H9 (cell line): ENCODE data around the gene AKIRIN1. TPM values are rescaled to one million over a fixed set of nuclear protein-coding genes. Genes with fewer than 3 reads are reported as not detected.

Experiments
- DNase-seq: peaks from one replicate; pipeline ENCODE4 v3.0.0-alpha.2; 2017
- H2AFZ ChIP-seq: one replicate; pipeline ENCODE4 v1.6.1; 2013; ENCODE audit warnings: mild to moderate bottlenecking, low read length, control low read depth, moderate library complexity
- H2AK5ac ChIP-seq: 2 replicates; pipeline ENCODE4 v1.6.1; 2013; ENCODE audit warnings: low read length, control low read depth, mixed read lengths; ENCODE audit not compliant: insufficient read length
- H2BK120ac ChIP-seq: one replicate; pipeline ENCODE4 v1.6.1; 2013; ENCODE audit warnings: low read depth, mild to moderate bottlenecking, low read length, control low read depth, inconsistent platforms; ENCODE audit not compliant: poor library complexity, severe bottlenecking
- H2BK12ac ChIP-seq: 2 replicates; pipeline ENCODE4 v1.6.1; 2013; ENCODE audit warnings: low read length, control low read depth, mixed read lengths, low read depth; ENCODE audit not compliant: insufficient read length
- H2BK15ac ChIP-seq: 2 replicates; pipeline ENCODE4 v1.6.1; 2013; ENCODE audit warnings: low read depth, low read length, control low read depth
- H2BK20ac ChIP-seq: one replicate; pipeline ENCODE4 v1.6.1; 2013; ENCODE audit warnings: low read depth, mild to moderate bottlenecking, low read length, control low read depth, inconsistent platforms; ENCODE audit not compliant: poor library complexity, severe bottlenecking
- H2BK5ac ChIP-seq: 2 replicates; pipeline ENCODE4 v1.6.1; 2013; ENCODE audit warnings: low read length, control low read depth, mixed read lengths; ENCODE audit not compliant: insufficient read length
- H3K14ac ChIP-seq: 2 replicates; pipeline ENCODE4 v1.6.1; 2013; ENCODE audit warnings: low read length, control low read depth; ENCODE audit not compliant: insufficient read depth
- H3K18ac ChIP-seq: 2 replicates; pipeline ENCODE4 v1.6.1; 2013; ENCODE audit warnings: low read depth, mild to moderate bottlenecking, mixed read lengths, low read length, control low read depth; ENCODE audit not compliant: insufficient read length
- H3K23ac ChIP-seq: 2 replicates; pipeline ENCODE4 v1.6.1; 2013; ENCODE audit warnings: low read length, control low read depth, mixed read lengths, low read depth; ENCODE audit not compliant: insufficient read length
- H3K23me2 ChIP-seq: 2 replicates; pipeline ENCODE4 v1.6.1; 2013; ENCODE audit warnings: low read depth, mild to moderate bottlenecking, mixed read lengths, low read length, control low read depth; ENCODE audit not compliant: insufficient read length, poor library complexity, severe bottlenecking
- H3K27ac ChIP-seq: 2 replicates; pipeline ENCODE4 v1.5.1; 2013; ENCODE audit warnings: low read length, control low read depth, mixed read lengths, low read depth; ENCODE audit not compliant: insufficient read length
- H3K27me3 ChIP-seq: 2 replicates; pipeline ENCODE4 v1.6.1; 2013; ENCODE audit warnings: low read length, control low read depth, inconsistent platforms; ENCODE audit not compliant: insufficient read depth
- H3K4ac ChIP-seq: 2 replicates; pipeline ENCODE4 v1.6.1; 2013; ENCODE audit warnings: low read depth, mild to moderate bottlenecking, control low read depth, inconsistent platforms, low read length, moderate library complexity
- H3K4me1 ChIP-seq: 2 replicates; pipeline ENCODE4 v1.6.1; 2013; ENCODE audit warnings: low read length, control low read depth, inconsistent platforms; ENCODE audit not compliant: insufficient read depth
- H3K4me2 ChIP-seq: 2 replicates; pipeline ENCODE4 v1.6.1; 2013; ENCODE audit warnings: low read length, control low read depth, mixed read lengths; ENCODE audit not compliant: insufficient read length, insufficient read depth
- H3K56ac ChIP-seq: 2 replicates; pipeline ENCODE4 v1.6.1; 2013; ENCODE audit warnings: low read depth, mild to moderate bottlenecking, mixed read lengths, low read length, control low read depth; ENCODE audit not compliant: insufficient read length
- H3K79me1 ChIP-seq: 2 replicates; pipeline ENCODE4 v1.6.1; 2013; ENCODE audit warnings: low read depth, mild to moderate bottlenecking, moderate library complexity, low read length, control low read depth, inconsistent platforms; ENCODE audit not compliant: insufficient read depth, poor library complexity, severe bottlenecking
- H3K79me2 ChIP-seq: 2 replicates; pipeline ENCODE4 v1.6.1; 2013; ENCODE audit warnings: low read length, control low read depth, inconsistent platforms; ENCODE audit not compliant: insufficient read depth
- H3K9ac ChIP-seq: 2 replicates; pipeline ENCODE4 v1.6.1; 2013; ENCODE audit warnings: low read length, control low read depth, mixed read lengths; ENCODE audit not compliant: insufficient read length; ENCODE audit errors: extremely low read depth
- H3K9me3 ChIP-seq: one replicate; pipeline ENCODE4 v1.6.1; 2013; ENCODE audit warnings: low read depth, low read length, inconsistent platforms; ENCODE audit not compliant: control insufficient read depth
- H3T11ph ChIP-seq: one replicate; pipeline ENCODE4 v1.6.1; 2013; ENCODE audit warnings: mild to moderate bottlenecking, low read length, control low read depth, inconsistent platforms
- H4K20me1 ChIP-seq: one replicate; pipeline ENCODE4 v1.6.1; 2013; ENCODE audit not compliant: control insufficient read depth, insufficient read length, insufficient read depth
- H4K5ac ChIP-seq: 2 replicates; pipeline ENCODE4 v1.6.1; 2013; ENCODE audit warnings: low read depth, mild to moderate bottlenecking, mixed read lengths, low read length, control low read depth; ENCODE audit not compliant: insufficient read length
- H4K8ac ChIP-seq: replicated peaks from 2 replicates; pipeline ENCODE4 v1.6.1; 2013; ENCODE audit warnings: low read length, control low read depth, mixed read lengths, low read depth; ENCODE audit not compliant: insufficient read length
- H4K91ac ChIP-seq: 2 replicates; pipeline ENCODE4 v1.6.1; 2013; ENCODE audit warnings: low read depth, mild to moderate bottlenecking, moderate library complexity, mixed read lengths, low read length, control low read depth; ENCODE audit not compliant: insufficient read length
- H3K27ac Mint-ChIP-seq, 3 experiments: 2 replicates in 2 of 3; 3 replicates in 1 of 3; pipeline ENCODE4 v1.8.0; 2020 to 2021; ENCODE audit warnings: mixed read lengths in 3 of 3, mild to moderate bottlenecking in 1 of 3, moderate library complexity in 1 of 3
- H3K27me3 Mint-ChIP-seq: 2 replicates; pipeline ENCODE4 v1.8.0; 2021; ENCODE audit warnings: low read depth, mild to moderate bottlenecking, moderate library complexity, mixed read lengths
- H3K36me3 Mint-ChIP-seq, 3 experiments: 2 replicates in 2 of 3; 3 replicates in 1 of 3; pipeline ENCODE4 v1.8.0; 2020 to 2021; ENCODE audit warnings: low read depth in 3 of 3, mixed read lengths in 3 of 3; ENCODE audit not compliant: insufficient read depth in 1 of 3
- H3K4me1 Mint-ChIP-seq, 2 experiments: 2 replicates each; pipeline ENCODE4 v1.8.0; 2020; ENCODE audit warnings: mixed read lengths in 2 of 2
- H3K4me3 Mint-ChIP-seq, 2 experiments: 2 replicates in 1 of 2; 3 replicates in 1 of 2; pipeline ENCODE4 v1.8.0; 2020 to 2021; ENCODE audit warnings: mild to moderate bottlenecking in 2 of 2, mixed read lengths in 2 of 2, moderate library complexity in 1 of 2
- H3K9me3 Mint-ChIP-seq, 2 experiments: 2 replicates in 1 of 2; 3 replicates in 1 of 2; pipeline ENCODE4 v1.8.0; 2020; ENCODE audit warnings: mild to moderate bottlenecking in 2 of 2, mixed read lengths in 2 of 2, moderate library complexity in 1 of 2
- whole genome bisulfite sequencing: extraction: QIAGEN DNeasy Blood & Tissue Kit; methylation state at CpG from one replicate; pipeline ENCODE4 v1.1.7; 2013; ENCODE audit warnings: missing lambda C conversion rate, low lambda C conversion rate, mixed read lengths; ENCODE audit not compliant: insufficient read length; ENCODE audit errors: extremely low coverage; 5-methylcytosine and 5-hydroxymethylcytosine counted together
- total RNA-seq: library from RNA; stranded (reverse); gene quantifications from 2 replicates; pipeline ENCODE4 v1.2.1, GENCODE V29; 2021
- TF ChIP-seq, protein P1 (sequence below): fragments of 200-600 bp; sonication (generic); conservative IDR thresholded peaks from 3 replicates; pipeline ENCODE4 v1.8.0; 2021; ENCODE audit warnings: antibody characterized with exemption, mild to moderate bottlenecking

Gene AKIRIN1
- total RNA-seq, 1 experiment from 2014 or later = 237 TPM

DNA sequence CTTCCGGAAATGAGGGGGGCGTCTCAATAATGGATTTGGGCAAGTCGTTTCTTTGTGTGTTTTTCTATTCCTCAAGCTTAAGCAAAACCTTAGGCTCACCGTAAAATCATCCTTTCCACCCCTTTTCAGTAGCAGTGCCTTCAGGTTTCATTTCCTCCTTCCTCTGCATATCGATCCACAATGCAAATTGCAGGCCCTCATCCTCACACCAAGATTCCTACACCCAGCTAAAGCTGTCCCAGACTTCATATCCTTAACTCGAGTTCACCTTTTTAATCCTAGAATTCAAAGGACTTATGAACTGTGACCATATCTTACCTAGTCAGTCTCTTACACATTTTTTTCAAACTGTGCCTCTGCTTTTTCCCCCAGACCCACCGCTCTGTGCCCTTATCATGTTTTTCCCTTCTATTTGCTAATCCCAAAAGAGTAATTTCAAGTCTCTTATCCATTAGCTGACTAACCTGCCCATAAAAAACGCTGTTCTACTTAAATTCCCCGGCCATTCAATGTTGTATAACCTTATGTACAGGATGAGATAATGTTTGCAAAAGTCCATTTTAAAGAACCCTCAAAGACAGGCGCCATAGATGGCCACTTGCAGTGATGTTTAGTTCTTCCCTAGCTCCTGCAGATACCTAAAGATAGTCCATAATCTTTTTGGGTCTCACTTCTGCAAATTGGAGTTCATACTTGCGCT, 1.5 kb downstream of the AKIRIN1 start:
- Histone ChIP-seq H3T11ph (no peak overlapping the region), H3K23ac (peak overlapping the region; percentile 98), H3K27ac (peak overlapping the region; percentile 78), H3K9me3 (no peaks in the 10 kb centered on the region), H3K79me2 (peaks cover 51% of the 10 kb centered on the region), H3K79me1 (no peaks in the 10 kb centered on the region), H2AK5ac (no peak overlapping the region), H2BK120ac (no peak overlapping the region), H4K91ac (no peak overlapping the region), H2BK20ac (no peak overlapping the region), H3K14ac (no peak overlapping the region), H3K18ac (no peak overlapping the region), H2BK5ac (peak overlapping the region; percentile 87), H2BK12ac (no peak overlapping the region), H3K27me3 (no peaks in the 10 kb centered on the region), H3K23me2 (peaks cover 13% of the 10 kb centered on the region), H2BK15ac (no peak overlapping the region), H2AFZ (no peak overlapping the region), H4K8ac (no peak overlapping the region), H3K4me2 (peak overlapping the region; percentile 100), H3K9ac (peak overlapping the region; percentile 99), H3K4me1 (no peaks in the 10 kb centered on the region; the same call in 1 of the 2 replicates), H4K5ac (no peak overlapping the region), H4K20me1 (no peaks in the 10 kb centered on the region), H3K56ac (peak overlapping the region; percentile 82), H3K4ac (no peak overlapping the region)
- Mint-ChIP-seq H3K27ac (peak overlapping the region; percentile 50 to 95 (median 74); a peak in 6 of 7 replicates), H3K36me3 (peaks cover 31 to 54% (median 47%) of the 10 kb centered on the region in 3 experiments), H3K4me1 (peaks cover 48 to 60% of the 10 kb centered on the region in 2 experiments), H3K27me3 (no peaks in the 10 kb centered on the region), H3K9me3 (no peaks in the 10 kb centered on the region), H3K4me3 (peak overlapping the region; percentile 84 to 91)
- TF ChIP-seq, protein P1, sequence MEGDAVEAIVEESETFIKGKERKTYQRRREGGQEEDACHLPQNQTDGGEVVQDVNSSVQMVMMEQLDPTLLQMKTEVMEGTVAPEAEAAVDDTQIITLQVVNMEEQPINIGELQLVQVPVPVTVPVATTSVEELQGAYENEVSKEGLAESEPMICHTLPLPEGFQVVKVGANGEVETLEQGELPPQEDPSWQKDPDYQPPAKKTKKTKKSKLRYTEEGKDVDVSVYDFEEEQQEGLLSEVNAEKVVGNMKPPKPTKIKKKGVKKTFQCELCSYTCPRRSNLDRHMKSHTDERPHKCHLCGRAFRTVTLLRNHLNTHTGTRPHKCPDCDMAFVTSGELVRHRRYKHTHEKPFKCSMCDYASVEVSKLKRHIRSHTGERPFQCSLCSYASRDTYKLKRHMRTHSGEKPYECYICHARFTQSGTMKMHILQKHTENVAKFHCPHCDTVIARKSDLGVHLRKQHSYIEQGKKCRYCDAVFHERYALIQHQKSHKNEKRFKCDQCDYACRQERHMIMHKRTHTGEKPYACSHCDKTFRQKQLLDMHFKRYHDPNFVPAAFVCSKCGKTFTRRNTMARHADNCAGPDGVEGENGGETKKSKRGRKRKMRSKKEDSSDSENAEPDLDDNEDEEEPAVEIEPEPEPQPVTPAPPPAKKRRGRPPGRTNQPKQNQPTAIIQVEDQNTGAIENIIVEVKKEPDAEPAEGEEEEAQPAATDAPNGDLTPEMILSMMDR = no peak
- WGBS = no CpG with 5 or more reads among the region's 11 CpGs
- DNase-seq = no peak
